ENCODE data around the gene STPG2. TPM values are rescaled to one million over a fixed set of nuclear protein-coding genes. Genes with fewer than 3 reads are reported as not detected.
"Not testable (repeated sequence)": the region's sequence is repeated elsewhere in the genome, so short reads cannot be mapped to it uniquely, and the experiment has no call there.

The STPG2 gene
- total RNA-seq, 1 donor from 2014 or later: 1.1 TPM

DNA sequence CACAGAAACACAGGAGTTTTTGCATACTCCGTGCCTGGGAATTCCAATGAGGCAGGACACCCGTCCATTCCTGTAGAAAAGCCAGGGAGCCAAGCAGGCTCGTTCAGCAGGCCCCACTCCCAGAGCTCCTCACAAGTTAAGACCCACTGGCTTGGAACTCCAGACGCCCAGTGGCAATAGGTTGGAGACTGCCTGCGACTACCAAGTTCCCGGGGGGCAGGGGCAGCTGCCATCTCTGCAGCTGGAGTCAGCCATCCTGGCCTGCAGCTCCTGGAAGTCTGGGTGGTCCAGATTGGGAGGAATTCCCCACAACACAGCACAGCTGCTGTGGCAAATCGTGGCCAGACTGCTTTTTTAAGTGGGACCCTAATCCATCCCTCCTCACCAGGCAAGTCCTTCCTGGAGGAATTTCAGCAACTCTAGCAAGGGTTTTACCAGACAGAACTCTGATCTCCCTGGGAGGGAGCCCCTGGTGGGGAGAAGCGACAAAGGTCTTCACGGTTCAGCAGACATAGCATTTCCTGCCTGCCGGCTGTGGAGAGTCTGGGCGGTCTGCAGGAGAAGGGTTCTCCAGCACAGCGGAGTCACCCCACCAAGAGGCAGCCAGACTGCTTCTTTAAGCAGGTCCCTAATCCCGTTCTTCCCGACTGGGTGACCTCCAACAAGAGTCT is 231.9 kb downstream of the STPG2 start:
- Mint-ChIP-seq H3K27ac (no peak overlapping the region), H3K4me3 (ENCODE audit: low read depth) (no peak overlapping the region), H3K9me3 (ENCODE audit: low read depth) (peaks cover 3% of the 10 kb centered on the region), H3K4me1 (ENCODE audit: low read depth) (peaks cover 14% of the 10 kb centered on the region), H3K36me3 (ENCODE audit: insufficient read depth) (no peaks in the 10 kb centered on the region), H3K27me3 (no peaks in the 10 kb centered on the region)
- no peak for TF ChIP-seq CTCF (IDR thresholded peaks at IDR 0.05; ENCODE audit: unreplicated experiment)
- no peak for DNase-seq (ENCODE audit: low spot score, unreplicated experiment)

- TF ChIP-seq CTCF (IDR thresholded peaks at IDR 0.05; ENCODE audit: unreplicated experiment): peak; percentile 19
- Mint-ChIP-seq H3K4me1 (ENCODE audit: low read depth) (peaks cover 14% of the 10 kb centered on the region), H3K27ac (no peak overlapping the region), H3K36me3 (ENCODE audit: insufficient read depth) (no peaks in the 10 kb centered on the region), H3K4me3 (ENCODE audit: low read depth) (no peak overlapping the region), H3K27me3 (no peaks in the 10 kb centered on the region), H3K9me3 (ENCODE audit: low read depth) (peaks cover 10% of the 10 kb centered on the region)
- DNase-seq (ENCODE audit: low spot score, unreplicated experiment): no peak
Observed at GRCh38 chr4:97910005-97910404, 233.3 kb downstream of the STPG2 start.

- H3K27ac Mint-ChIP-seq; H3K4me3 Mint-ChIP-seq (ENCODE audit: low read depth); H3K36me3 Mint-ChIP-seq (ENCODE audit: insufficient read depth); H3K4me1 Mint-ChIP-seq (ENCODE audit: low read depth); H3K27me3 Mint-ChIP-seq; DNase-seq (ENCODE audit: low spot score, unreplicated experiment): not testable (repeated sequence)
- peaks cover 24% of the 10 kb centered on the region for H3K9me3 Mint-ChIP-seq (ENCODE audit: low read depth)
Observed at GRCh38 chr4:97903436-97904189, 239.7 kb downstream of the STPG2 start.

DNA sequence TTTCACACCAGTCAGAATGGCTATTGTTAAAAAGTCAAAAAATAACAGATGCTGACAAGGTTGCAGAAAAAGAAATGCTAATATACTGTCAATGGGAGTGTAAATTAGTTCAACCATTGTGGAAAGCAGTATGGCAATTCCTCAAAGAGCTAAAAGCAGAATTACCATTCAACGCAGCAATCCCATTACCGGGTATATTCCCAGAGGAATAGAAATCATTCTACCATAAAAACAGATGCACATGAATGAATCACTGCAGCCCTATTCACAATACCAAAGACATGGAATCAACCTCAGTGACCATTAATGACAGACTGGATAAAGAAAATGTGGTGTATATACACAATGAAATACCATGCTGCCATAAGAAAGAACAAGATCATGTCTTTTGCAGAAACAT is 243.0 kb downstream of the STPG2 start:
- H3K4me3 Mint-ChIP-seq (ENCODE audit: low read depth): no peak overlapping the region
- TF ChIP-seq CTCF (IDR thresholded peaks at IDR 0.05; ENCODE audit: unreplicated experiment): no peak
- peaks cover 3% of the 10 kb centered on the region for H3K4me1 Mint-ChIP-seq (ENCODE audit: low read depth)
- H3K27me3 Mint-ChIP-seq: no peaks in the 10 kb centered on the region
- no peak overlapping the region for H3K27ac Mint-ChIP-seq
- no peak for DNase-seq (ENCODE audit: low spot score, unreplicated experiment)
- H3K36me3 Mint-ChIP-seq (ENCODE audit: insufficient read depth): no peaks in the 10 kb centered on the region
- peaks cover 17% of the 10 kb centered on the region for H3K9me3 Mint-ChIP-seq (ENCODE audit: low read depth)

DNA sequence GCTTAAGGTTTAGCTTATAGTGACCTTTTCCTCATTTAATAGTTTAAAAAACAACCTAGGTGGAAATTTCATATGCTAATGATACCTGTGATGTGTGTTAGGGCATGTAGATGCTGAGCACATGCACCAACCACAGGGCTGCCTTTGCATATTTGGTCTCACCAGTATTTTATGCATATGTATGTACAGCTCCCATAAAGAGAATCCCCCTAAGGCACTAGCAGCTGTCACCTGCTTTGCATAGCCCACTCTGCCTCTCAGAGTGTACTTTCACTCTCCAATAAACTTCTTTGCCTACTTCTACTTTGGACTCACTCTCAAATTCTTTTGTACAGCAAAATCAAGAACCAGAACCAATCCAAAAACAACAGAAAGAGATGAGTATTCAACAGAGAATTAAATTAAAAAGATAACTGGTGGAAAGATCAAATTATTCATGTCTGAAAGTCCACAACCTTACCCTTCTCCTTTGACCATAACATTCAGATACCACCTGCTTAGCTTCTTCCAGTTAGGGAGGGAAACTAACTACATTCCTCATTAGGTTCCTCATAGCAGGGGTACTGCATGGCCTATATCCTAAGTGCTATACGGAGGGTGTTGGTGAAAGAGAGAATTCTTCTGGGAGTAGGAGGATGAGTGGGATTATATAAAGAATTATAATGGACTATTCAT is 250.5 kb downstream of the STPG2 start:
- DNase-seq (ENCODE audit: low spot score, unreplicated experiment): no peak
- H3K4me1 Mint-ChIP-seq (ENCODE audit: low read depth): peaks cover 3% of the 10 kb centered on the region
- no peaks in the 10 kb centered on the region for H3K9me3 Mint-ChIP-seq (ENCODE audit: low read depth)
- H3K27me3 Mint-ChIP-seq: no peaks in the 10 kb centered on the region
- H3K4me3 Mint-ChIP-seq (ENCODE audit: low read depth): no peak overlapping the region
- no peaks in the 10 kb centered on the region for H3K36me3 Mint-ChIP-seq (ENCODE audit: insufficient read depth)
- no peak for TF ChIP-seq CTCF (IDR thresholded peaks at IDR 0.05; ENCODE audit: unreplicated experiment)
- H3K27ac Mint-ChIP-seq: no peak overlapping the region

All from progenitor cell of endocrine pancreas (in vitro differentiated cells).